ENCODE measurements around the gene ALK.

Gene ALK

GRCh38 chr2:29618024-29618423 is 303.4 kb downstream of the ALK start:
- no peak for DNase-seq
- Histone ChIP-seq H3K4me1 (no peaks in the 10 kb centered on the region), H3K9me3 (no peaks in the 10 kb centered on the region), H3K27ac (no peak overlapping the region), H3K36me3 (no peaks in the 10 kb centered on the region), H3K27me3 (no peaks in the 10 kb centered on the region), H3K4me3 (no peak overlapping the region)
- intact Hi-C loops (cut with DNase I; ENCODE audit: low total_unique reads): no loop called here
- no peak for TF ChIP-seq CTCF (IDR thresholded peaks at IDR 0.05)

GRCh38 chr2:29617351-29617750 is 304.0 kb downstream of the ALK start:
- Histone ChIP-seq H3K9me3 (no peaks in the 10 kb centered on the region), H3K4me3 (no peak overlapping the region), H3K27ac (no peak overlapping the region), H3K4me1 (no peaks in the 10 kb centered on the region), H3K27me3 (no peaks in the 10 kb centered on the region), H3K36me3 (no peaks in the 10 kb centered on the region)
- intact Hi-C loops (cut with DNase I; ENCODE audit: low total_unique reads): no loop called here
- TF ChIP-seq CTCF (IDR thresholded peaks at IDR 0.05): no peak
- no peak for DNase-seq

- no peaks in the 10 kb centered on the region for H3K27me3 ChIP-seq
- H3K36me3 ChIP-seq: no peaks in the 10 kb centered on the region
- no peaks in the 10 kb centered on the region for H3K9me3 ChIP-seq
- no peak overlapping the region for H3K27ac ChIP-seq
- no peaks in the 10 kb centered on the region for H3K4me1 ChIP-seq
- intact Hi-C loops (cut with DNase I; ENCODE audit: low total_unique reads): no loop called here
- H3K4me3 ChIP-seq: no peak overlapping the region
- no peak for DNase-seq
- TF ChIP-seq CTCF (IDR thresholded peaks at IDR 0.05): no peak
These were observed 304.8 kb downstream of the ALK start for GRCh38 chr2:29616569-29616968.

GRCh38 chr2:29615841-29616240 is 305.5 kb downstream of the ALK start:
- Histone ChIP-seq H3K27ac (no peak overlapping the region), H3K9me3 (no peaks in the 10 kb centered on the region), H3K36me3 (no peaks in the 10 kb centered on the region), H3K4me3 (no peak overlapping the region), H3K4me1 (no peaks in the 10 kb centered on the region), H3K27me3 (no peaks in the 10 kb centered on the region)
- no peak for DNase-seq
- no peak for TF ChIP-seq CTCF (IDR thresholded peaks at IDR 0.05)
- intact Hi-C loops (cut with DNase I; ENCODE audit: low total_unique reads): no loop called here

- no peak overlapping the region for H3K27ac ChIP-seq
- no peak for TF ChIP-seq CTCF (IDR thresholded peaks at IDR 0.05)
- DNase-seq: no peak
- intact Hi-C loops (cut with DNase I; ENCODE audit: low total_unique reads): no loop called here
- no peak overlapping the region for H3K4me3 ChIP-seq
- no peaks in the 10 kb centered on the region for H3K36me3 ChIP-seq
- no peaks in the 10 kb centered on the region for H3K4me1 ChIP-seq
- no peaks in the 10 kb centered on the region for H3K9me3 ChIP-seq
- no peaks in the 10 kb centered on the region for H3K27me3 ChIP-seq
These were observed 306.2 kb downstream of the ALK start for GRCh38 chr2:29615183-29615582.

- H3K36me3 ChIP-seq: no peaks in the 10 kb centered on the region
- H3K27ac ChIP-seq: no peak overlapping the region
- H3K9me3 ChIP-seq: no peaks in the 10 kb centered on the region
- H3K4me1 ChIP-seq: no peaks in the 10 kb centered on the region
- TF ChIP-seq CTCF (IDR thresholded peaks at IDR 0.05): no peak
- no peak overlapping the region for H3K4me3 ChIP-seq
- H3K27me3 ChIP-seq: no peaks in the 10 kb centered on the region
- intact Hi-C loops (cut with DNase I; ENCODE audit: low total_unique reads): no loop called here
- DNase-seq: no peak
These were observed 307.0 kb downstream of the ALK start for GRCh38 chr2:29614295-29614830.

Data from tibial artery (tissue), 4 donors.